HG03095 (cell line): ENCODE measurements around the gene DPM2.
A peak's percentile ranks its signal among the peaks of the same experiment; 100 is the strongest.

Experiments
- ATAC-seq: cut with Tn5 transposase; IDR thresholded peaks from one replicate; pipeline ENCODE4 v1.9.1; 2021; ENCODE audit warnings: moderate library complexity; ENCODE audit not compliant: unreplicated experiment

DPM2 gene

GRCh38 chr9:127937388-127938297 is at the start of gene DPM2:
Gene DPM2, minus strand, starts transcription at chr9:127937854. Its CDS starts 34 bp downstream, at chr9:127937820.
- peak; percentile 88 for ATAC-seq

- no peak for ATAC-seq
Measured at GRCh38 chr9:127987103-127987614, 49.5 kb upstream of the DPM2 start.

- no peak for ATAC-seq
Measured at GRCh38 chr9:127985011-127985410, 47.4 kb upstream of the DPM2 start.

- ATAC-seq = peak; percentile 32
Measured at GRCh38 chr9:127983847-127984289, 46.2 kb upstream of the DPM2 start.

GRCh38 chr9:127982912-127983311 is 45.3 kb upstream of the DPM2 start:
- ATAC-seq = no peak

GRCh38 chr9:127981559-127982121 is 44.0 kb upstream of the DPM2 start:
- ATAC-seq = no peak

GRCh38 chr9:127980706-127981558 is 43.3 kb upstream of the DPM2 start, which contains the start of gene EEIG1:
Gene EEIG1, minus strand, starts transcription at chr9:127980989. Its CDS starts 852 bp downstream, at chr9:127980137.
- ATAC-seq = peak; percentile 63

- peak; percentile 24 for ATAC-seq
Measured at GRCh38 chr9:127980060-127980705, 42.5 kb upstream of the DPM2 start.

GRCh38 chr9:127979333-127980059 is 41.8 kb upstream of the DPM2 start:
- no peak for ATAC-seq

GRCh38 chr9:127979015-127979332 is 41.3 kb upstream of the DPM2 start:
- ATAC-seq = no peak

GRCh38 chr9:127977884-127978647 is 40.4 kb upstream of the DPM2 start:
- no peak for ATAC-seq

- no peak for ATAC-seq
Measured at GRCh38 chr9:127977009-127977883, 39.6 kb upstream of the DPM2 start.

- ATAC-seq = no peak
Measured at GRCh38 chr9:127976498-127976897, 38.8 kb upstream of the DPM2 start.

- no peak for ATAC-seq
Measured at GRCh38 chr9:127975376-127976315, 38.0 kb upstream of the DPM2 start.

GRCh38 chr9:127974769-127975261 is 37.2 kb upstream of the DPM2 start:
- ATAC-seq = no peak

- ATAC-seq = no peak
Measured at GRCh38 chr9:127974001-127974768, 36.5 kb upstream of the DPM2 start.
